ENCODE data around the gene ATP8B3.
A peak's percentile ranks its signal among the peaks of the same experiment; 100 is the strongest.
"Not testable (repeated sequence)": the region's sequence is repeated elsewhere in the genome, so short reads cannot be mapped to it uniquely, and the experiment has no call there.

The ATP8B3 gene

GRCh38 chr19:1767464-1767933, 44.6 kb downstream of the ATP8B3 start:
- DNase-seq (ENCODE audit: low spot score) = peak; percentile 52

- DNase-seq (ENCODE audit: low spot score) = no peak
These were observed 45.2 kb downstream of the ATP8B3 start for GRCh38 chr19:1766800-1767352.

- no peak for DNase-seq (ENCODE audit: low spot score)
These were observed 45.9 kb downstream of the ATP8B3 start for GRCh38 chr19:1765904-1766799.

GRCh38 chr19:1765232-1765903, 46.7 kb downstream of the ATP8B3 start:
- DNase-seq (ENCODE audit: low spot score) = no peak

GRCh38 chr19:1764729-1765128, 47.3 kb downstream of the ATP8B3 start:
- no peak for DNase-seq (ENCODE audit: low spot score)

GRCh38 chr19:1763648-1764639, 48.1 kb downstream of the ATP8B3 start:
- DNase-seq (ENCODE audit: low spot score) = no peak

- no peak for DNase-seq (ENCODE audit: low spot score)
These were observed 49.6 kb downstream of the ATP8B3 start for GRCh38 chr19:1762243-1763117.

GRCh38 chr19:1761528-1762242, 50.4 kb downstream of the ATP8B3 start:
- no peak for DNase-seq (ENCODE audit: low spot score)

- not testable (repeated sequence) for DNase-seq (ENCODE audit: low spot score)
These were observed 51.1 kb downstream of the ATP8B3 start for GRCh38 chr19:1760786-1761527.

- no peak for DNase-seq (ENCODE audit: low spot score)
These were observed 52.1 kb downstream of the ATP8B3 start for GRCh38 chr19:1760020-1760419.

GRCh38 chr19:1758959-1759903, 52.8 kb downstream of the ATP8B3 start:
- no peak for DNase-seq (ENCODE audit: low spot score)

- no peak for DNase-seq (ENCODE audit: low spot score)
These were observed 53.9 kb downstream of the ATP8B3 start for GRCh38 chr19:1758231-1758577.

- no peak for DNase-seq (ENCODE audit: low spot score)
These were observed 54.4 kb downstream of the ATP8B3 start for GRCh38 chr19:1757468-1758230.

- no peak for DNase-seq (ENCODE audit: low spot score)
These were observed 55.2 kb downstream of the ATP8B3 start for GRCh38 chr19:1756705-1757465.

GRCh38 chr19:1756264-1756663, 55.8 kb downstream of the ATP8B3 start:
- no peak for DNase-seq (ENCODE audit: low spot score)

GRCh38 chr19:1755467-1756171, 56.5 kb downstream of the ATP8B3 start:
- no peak for DNase-seq (ENCODE audit: low spot score)
